Nephron (organoid): ENCODE data around the gene KPNA3.

Source experiments
- H3K27ac Mint-ChIP-seq, 3 experiments: 2 replicates each; pipeline ENCODE4 v1.8.0; 2020; ENCODE audit warnings: mixed read lengths in 3 of 3, mild to moderate bottlenecking in 2 of 3, moderate library complexity in 1 of 3
- H3K27me3 Mint-ChIP-seq: 2 replicates; pipeline ENCODE4 v1.8.0; 2021; ENCODE audit warnings: low read depth, mild to moderate bottlenecking, moderate library complexity, mixed read lengths
- H3K36me3 Mint-ChIP-seq: 2 replicates; pipeline ENCODE4 v1.8.0; 2020; ENCODE audit warnings: low read depth, mixed read lengths
- H3K4me1 Mint-ChIP-seq: 2 replicates; pipeline ENCODE4 v1.8.0; 2020; ENCODE audit warnings: mixed read lengths
- H3K4me3 Mint-ChIP-seq, 3 experiments: 2 replicates each; pipeline ENCODE4 v1.8.0; 2020; ENCODE audit warnings: mild to moderate bottlenecking in 3 of 3, mixed read lengths in 3 of 3, moderate library complexity in 2 of 3
- H3K9me3 Mint-ChIP-seq: 2 replicates; pipeline ENCODE4 v1.8.0; 2020; ENCODE audit warnings: mixed read lengths
- CTCF ChIP-seq, 3 experiments: fragments of 200-600 bp; sonication (generic); IDR thresholded peaks; one replicate each; pipeline ENCODE4 v1.5.0; 2021; ENCODE audit warnings: antibody characterized with exemption in 3 of 3; ENCODE audit not compliant: unreplicated experiment in 3 of 3

Gene KPNA3

GRCh38 chr13:49784886-49785570 is 7.5 kb downstream of the KPNA3 start:
- H3K9me3 Mint-ChIP-seq = no peaks in the 10 kb centered on the region

GRCh38 chr13:49783865-49784264 is 8.6 kb downstream of the KPNA3 start:
- Mint-ChIP-seq H3K36me3 (peaks cover 10% of the 10 kb centered on the region), H3K4me1 (peaks cover 43% of the 10 kb centered on the region), H3K4me3 (no peak overlapping the region), H3K27me3 (no peaks in the 10 kb centered on the region), H3K9me3 (no peaks in the 10 kb centered on the region), H3K27ac (no peak overlapping the region)
- no peak for TF ChIP-seq CTCF (IDR thresholded peaks at IDR 0.05; ENCODE audit: unreplicated experiment in 3 of 3)

More at GRCh38 chr13:49784886-49785570, 7.5 kb downstream of the KPNA3 start:
- H3K4me3 Mint-ChIP-seq = no peak overlapping the region
- H3K27me3 Mint-ChIP-seq = no peaks in the 10 kb centered on the region
- H3K4me1 Mint-ChIP-seq = peaks cover 55% of the 10 kb centered on the region
- H3K27ac Mint-ChIP-seq = peak overlapping the region in 2 of 3 experiments; percentile 29 to 48
- TF ChIP-seq CTCF (IDR thresholded peaks at IDR 0.05; ENCODE audit: unreplicated experiment in 3 of 3) = no peak
- H3K36me3 Mint-ChIP-seq = peaks cover 18% of the 10 kb centered on the region

GRCh38 chr13:49782784-49783183 is 9.7 kb downstream of the KPNA3 start:
- no peak for TF ChIP-seq CTCF (IDR thresholded peaks at IDR 0.05; ENCODE audit: unreplicated experiment in 3 of 3)
- Mint-ChIP-seq H3K9me3 (no peaks in the 10 kb centered on the region), H3K27ac (no peak overlapping the region), H3K4me3 (no peak overlapping the region), H3K4me1 (peaks cover 40% of the 10 kb centered on the region), H3K27me3 (no peaks in the 10 kb centered on the region), H3K36me3 (peaks cover 7% of the 10 kb centered on the region)

GRCh38 chr13:49781806-49782205 is 10.7 kb downstream of the KPNA3 start:
- H3K27ac Mint-ChIP-seq = no peak overlapping the region
- no peaks in the 10 kb centered on the region for H3K27me3 Mint-ChIP-seq
- no peak for TF ChIP-seq CTCF (IDR thresholded peaks at IDR 0.05; ENCODE audit: unreplicated experiment in 3 of 3)
- H3K4me3 Mint-ChIP-seq = no peak overlapping the region
- H3K4me1 Mint-ChIP-seq = peaks cover 39% of the 10 kb centered on the region
- no peaks in the 10 kb centered on the region for H3K9me3 Mint-ChIP-seq
- peaks cover 4% of the 10 kb centered on the region for H3K36me3 Mint-ChIP-seq

GRCh38 chr13:49779721-49780120 is 12.8 kb downstream of the KPNA3 start:
- no peak for TF ChIP-seq CTCF (IDR thresholded peaks at IDR 0.05; ENCODE audit: unreplicated experiment in 3 of 3)
- Mint-ChIP-seq H3K27ac (peak overlapping the region in 1 of 3 experiments; percentile 31), H3K4me1 (peaks cover 20% of the 10 kb centered on the region), H3K27me3 (no peaks in the 10 kb centered on the region), H3K9me3 (no peaks in the 10 kb centered on the region), H3K4me3 (no peak overlapping the region), H3K36me3 (no peaks in the 10 kb centered on the region)
